Hematopoietic multipotent progenitor cell treated with erythropoietin and hydrocortisone succinate and interleukin-3 and kit ligand, for 8 days (in vitro differentiated cells): ENCODE data around the gene POP4.
A peak's percentile ranks its signal among the peaks of the same experiment; 100 is the strongest.

Experiments
- DNase-seq: peaks from one replicate; pipeline ENCODE4 v3.0.0-alpha.2; 2015

POP4 gene

GRCh38 chr19:29614046-29614445, 8.0 kb downstream of the POP4 start:
- no peak for DNase-seq

- DNase-seq = no peak
Observed at GRCh38 chr19:29614780-29615179, 8.7 kb downstream of the POP4 start.

- no peak for DNase-seq
Observed at GRCh38 chr19:29615891-29616425, 9.9 kb downstream of the POP4 start.

GRCh38 chr19:29616541-29616940, 10.5 kb downstream of the POP4 start:
- no peak for DNase-seq

- DNase-seq = no peak
Observed at GRCh38 chr19:29617366-29618266, 11.5 kb downstream of the POP4 start.

GRCh38 chr19:29618434-29618833, 12.4 kb downstream of the POP4 start:
- no peak for DNase-seq

GRCh38 chr19:29618871-29619270, 12.8 kb downstream of the POP4 start:
- no peak for DNase-seq

GRCh38 chr19:29620931-29621351, 14.9 kb downstream of the POP4 start:
- DNase-seq = no peak

GRCh38 chr19:29622166-29623070, 16.3 kb downstream of the POP4 start:
- DNase-seq = no peak

- DNase-seq = no peak
Observed at GRCh38 chr19:29623726-29624488, 17.8 kb downstream of the POP4 start.

DNA sequence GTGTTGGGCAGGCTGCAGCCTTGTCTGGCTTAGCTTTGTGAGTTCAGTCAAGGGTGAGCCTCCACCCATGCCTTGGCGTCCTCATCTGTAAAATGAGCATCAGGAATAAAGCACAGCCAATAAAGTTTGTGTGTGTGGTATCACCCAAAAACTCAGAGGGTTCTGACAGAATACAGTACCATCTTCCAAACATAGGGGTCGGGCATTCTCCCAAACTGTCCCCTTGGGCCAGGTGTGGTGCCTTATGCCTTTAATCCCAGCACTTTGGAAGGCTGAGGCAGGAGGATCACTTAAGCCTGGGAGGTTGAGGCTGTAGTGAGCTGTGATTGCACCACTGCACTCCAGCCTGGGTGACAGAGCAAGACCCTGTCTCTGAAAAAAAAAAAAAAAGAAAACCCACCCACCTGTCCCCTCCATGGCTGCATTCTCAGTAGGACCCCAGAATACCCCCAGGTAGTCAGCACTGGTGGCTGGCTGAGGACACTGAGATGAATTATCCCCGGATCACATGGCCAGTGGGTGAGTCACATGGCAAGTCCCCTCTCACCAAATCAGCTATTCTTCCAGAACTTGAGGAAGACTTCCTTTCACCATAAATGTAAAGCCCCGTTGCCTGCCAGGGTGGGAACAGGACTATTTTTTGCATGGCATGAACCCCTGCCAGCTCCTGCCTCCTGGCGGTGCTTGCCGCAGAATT, 18.6 kb downstream of the POP4 start:
- DNase-seq = no peak

GRCh38 chr19:29625186-29625651, 19.1 kb downstream of the POP4 start:
- no peak for DNase-seq

DNA sequence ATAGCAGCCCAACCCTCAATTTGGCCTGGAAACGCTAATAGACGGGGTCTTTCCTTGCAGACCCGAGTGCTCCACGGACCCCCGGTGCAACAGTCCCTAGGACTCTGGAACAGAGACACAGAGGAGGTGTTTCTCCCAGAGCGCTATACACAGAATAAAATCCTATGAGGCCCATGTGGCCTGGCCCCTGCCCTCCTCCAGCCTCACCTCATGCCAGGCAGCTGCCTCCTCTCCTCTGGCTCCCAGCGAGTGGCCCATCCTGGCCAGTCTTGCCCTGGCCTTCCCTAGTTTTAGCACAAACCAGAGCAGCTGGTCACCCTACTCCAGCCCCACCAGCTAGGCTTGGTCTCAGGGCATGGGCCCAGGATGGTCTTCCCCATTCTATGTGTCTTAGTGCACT, 20.3 kb downstream of the POP4 start:
- DNase-seq = no peak

GRCh38 chr19:29626832-29627231, 20.7 kb downstream of the POP4 start:
- peak; percentile 42 for DNase-seq

DNA sequence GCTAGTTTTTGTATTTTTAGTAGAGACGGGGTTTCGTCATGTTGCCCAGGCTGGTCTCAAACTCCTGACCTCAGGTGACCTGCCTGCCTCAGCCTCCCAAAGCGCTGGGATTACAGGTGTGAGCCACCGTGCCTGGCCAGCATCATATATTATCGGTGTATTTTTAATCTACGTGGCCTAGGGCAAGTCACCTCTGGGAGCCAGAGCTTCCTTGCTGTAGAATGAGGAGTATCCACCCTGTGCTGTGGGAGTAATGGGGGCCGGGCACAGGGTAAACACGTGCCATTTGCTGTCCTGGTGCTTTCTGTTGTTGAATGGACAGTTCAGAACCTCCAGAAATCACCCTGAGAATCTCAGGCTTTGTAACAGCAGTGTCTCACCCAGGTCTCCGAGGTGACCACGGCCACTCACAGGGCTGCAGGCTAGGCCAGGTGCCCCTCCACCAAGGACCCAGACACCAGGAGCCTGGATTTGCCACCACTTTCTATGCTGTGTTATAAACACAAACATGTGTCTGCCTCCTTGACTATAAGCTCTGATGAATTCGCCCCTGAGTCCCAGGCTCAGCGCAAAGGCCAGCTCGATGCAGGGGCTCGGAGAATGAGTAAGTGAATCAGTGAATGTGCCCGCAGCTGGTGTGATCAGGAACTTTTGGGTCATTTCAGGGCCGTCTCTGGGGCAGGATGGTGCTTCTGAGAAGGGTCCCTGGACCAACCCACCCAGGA, 22.7 kb downstream of the POP4 start:
- no peak for DNase-seq

- DNase-seq = no peak
Observed at GRCh38 chr19:29629836-29630534, 23.9 kb downstream of the POP4 start.

- DNase-seq = no peak
Observed at GRCh38 chr19:29630655-29631054, 24.6 kb downstream of the POP4 start.

DNA sequence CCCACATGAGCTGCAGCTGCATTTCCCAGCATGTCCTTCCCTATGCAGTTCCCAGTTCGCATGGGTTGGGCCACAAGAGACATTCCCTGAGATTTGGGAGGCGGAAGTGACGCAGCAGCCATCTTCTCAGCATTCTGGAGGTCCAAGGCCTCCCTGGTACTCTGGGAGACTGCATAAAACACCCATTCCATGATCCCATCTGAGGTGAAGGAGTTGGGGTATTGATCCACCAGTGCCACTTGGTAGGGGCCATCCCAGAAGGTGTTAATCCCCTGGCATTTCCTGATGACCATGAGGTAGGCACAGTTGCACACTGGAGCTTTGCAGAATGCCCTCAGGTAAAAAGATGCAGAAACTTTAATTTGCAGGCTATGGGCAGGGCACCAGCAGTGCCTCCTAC, 25.4 kb downstream of the POP4 start:
- no peak for DNase-seq

DNA sequence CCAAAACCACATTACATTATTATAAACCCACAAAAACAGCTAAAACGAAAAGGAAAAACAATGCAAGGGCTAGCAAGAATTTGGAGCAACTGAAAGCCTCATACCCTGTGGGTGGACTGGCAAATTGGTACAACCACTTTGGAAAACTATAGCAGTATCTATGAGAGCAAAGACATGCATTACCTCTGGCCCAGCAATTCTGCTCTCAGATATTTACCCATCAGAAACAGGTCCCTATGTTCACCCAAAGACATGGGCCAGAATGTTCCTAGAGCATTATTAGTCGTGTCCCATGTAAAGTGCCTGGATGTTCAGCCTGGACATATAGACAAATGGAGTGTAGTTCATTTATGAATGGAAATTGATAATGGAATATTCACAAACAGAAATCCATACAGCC, 27.9 kb downstream of the POP4 start:
- no peak for DNase-seq

- DNase-seq = no peak
Observed at GRCh38 chr19:29634423-29635130, 28.5 kb downstream of the POP4 start.
